Psoas muscle (tissue), 8 donors: ENCODE data around the gene MCTP1. TPM values are rescaled to one million over a fixed set of nuclear protein-coding genes. Genes with fewer than 3 reads are reported as not detected.

Source experiments
- ATAC-seq, 4 donors: fragments of 200-7000 bp; cut with Tn5 transposase; one replicate each; pipeline ENCODE4 v1.9.1; 2020; ENCODE audit warnings: moderate library complexity in 3 of 4, mild to moderate bottlenecking in 2 of 4
- DNase-seq, 2 donors: peaks; one replicate each; pipeline ENCODE4 v3.0.0-alpha.2; 2020
- H3K27ac ChIP-seq: fragments of 200-600 bp; one replicate; pipeline ENCODE4 v1.8.0; 2022
- H3K27me3 ChIP-seq, 3 donors: fragments of 200-600 bp in 1 of 3; one replicate each; pipeline versions ENCODE4 v1.6.1 to v1.8.0; 2013 to 2022; ENCODE audit warnings: low read length in 2 of 3, mild to moderate bottlenecking in 2 of 3, moderate library complexity in 1 of 3; ENCODE audit not compliant: insufficient read depth in 3 of 3
- H3K36me3 ChIP-seq, 2 donors: fragments of 200-600 bp in 1 of 2; one replicate each; pipeline versions ENCODE4 v1.6.1 to v1.8.0; 2013 to 2022; ENCODE audit warnings: low read depth in 1 of 2, mild to moderate bottlenecking in 1 of 2, moderate library complexity in 1 of 2; ENCODE audit not compliant: insufficient read depth in 1 of 2
- H3K4me1 ChIP-seq: fragments of 200-600 bp; one replicate; pipeline ENCODE4 v1.8.0; 2022
- H3K4me3 ChIP-seq: fragments of 200-600 bp; one replicate; pipeline ENCODE4 v1.8.0; 2022; ENCODE audit warnings: mild to moderate bottlenecking
- H3K9me3 ChIP-seq: fragments of 200-600 bp; one replicate; pipeline ENCODE4 v1.8.0; 2022
- CTCF ChIP-seq: fragments of 200-600 bp; IDR thresholded peaks from one replicate; pipeline ENCODE4 v1.8.0; 2022; ENCODE audit warnings: antibody characterized with exemption
- whole genome bisulfite sequencing, 3 donors: extraction: QIAGEN DNeasy Blood & Tissue Kit; methylation state at CpG; one replicate each; pipeline versions ENCODE4 v1.1.6 to v1.1.7; 2013; 5-methylcytosine and 5-hydroxymethylcytosine counted together
- intact Hi-C, 2 donors: fragments of 100-400 bp; cut with DNase I; formaldehyde crosslinking; loops; one replicate each; pipeline versions ENCODE4 v1.11.0 to v1.14.2; 2022
- polyA plus RNA-seq, 3 donors: library from polyadenylated mRNA; stranded (reverse); fragments of 200-250 nt; gene quantifications; one replicate each; pipeline ENCODE4 v1.2.3, GENCODE V29; 2013
- total RNA-seq, 4 donors: library from RNA; stranded (reverse); fragmentation: NEBNext Ultra II Directional in 2 of 4; extraction: Animal tissue kit (Norgen Biotek cat#: 25700) in 2 of 4; gene quantifications; one replicate each; pipeline versions ENCODE4 v1.2.1 to v1.2.4, GENCODE V29; 2021 to 2023
- donor health status: healthy with polysubstance abuse.
- donor health status: DM: no; HTN: no; CAD: no; lungs with moderate emphysema.
- donor health status: Bipolar disorder and iron deficiency.
- donor health status: healthy.
- donor health status: DM: yes; HTN: yes; CAD: no.
- donor health status: DM: no; HTN: no; CAD: no.
- donor health status: DM: no; HTN: no; CAD: no.
- donor health status: DM: yes; HTN: yes; CAD: no.

MCTP1 gene
- total and polyA plus RNA-seq, 7 donors = 1.4 to 8.8 (median 3.5) TPM

- no peak for ATAC-seq
- WGBS, 3 donors = 15 to 82% (median 31%) methylated on average over 1 to 2 of the region's 2 CpGs
Observed at GRCh38 chr5:95060098-95060497, 224.8 kb downstream of the MCTP1 start.

GRCh38 chr5:95059636-95060035, 225.3 kb downstream of the MCTP1 start:
- ATAC-seq (no peak), DNase-seq (no peak)
- H3K4me3 ChIP-seq = no peak overlapping the region
- no peaks in the 10 kb centered on the region for H3K27me3 ChIP-seq
- no peaks in the 10 kb centered on the region for H3K9me3 ChIP-seq
- intact Hi-C loops = no loop called here
- no peaks in the 10 kb centered on the region for H3K36me3 ChIP-seq
- no peak for TF ChIP-seq CTCF
- H3K4me1 ChIP-seq = no peaks in the 10 kb centered on the region
- H3K27ac ChIP-seq = no peak overlapping the region

More at GRCh38 chr5:95060098-95060497, 224.8 kb downstream of the MCTP1 start:
- no peak for DNase-seq
- Histone ChIP-seq H3K4me1 (no peaks in the 10 kb centered on the region), H3K27ac (no peak overlapping the region), H3K27me3 (no peaks in the 10 kb centered on the region), H3K4me3 (no peak overlapping the region), H3K9me3 (no peaks in the 10 kb centered on the region), H3K36me3 (no peaks in the 10 kb centered on the region)
- intact Hi-C loops = no loop called here
- TF ChIP-seq CTCF = no peak

- Histone ChIP-seq H3K36me3 (no peaks in the 10 kb centered on the region), H3K27me3 (no peaks in the 10 kb centered on the region), H3K4me1 (no peaks in the 10 kb centered on the region), H3K4me3 (no peak overlapping the region), H3K27ac (no peak overlapping the region), H3K9me3 (no peaks in the 10 kb centered on the region)
- TF ChIP-seq CTCF = no peak
- 83 to 91% (median 85%) methylated on average over 5 of the region's 5 CpGs for WGBS, 3 donors
- intact Hi-C loops = no loop called here
- no peak for ATAC-seq
- no peak for DNase-seq
Observed at GRCh38 chr5:95057615-95058014, 227.3 kb downstream of the MCTP1 start.

- Histone ChIP-seq H3K4me1 (no peaks in the 10 kb centered on the region), H3K9me3 (no peaks in the 10 kb centered on the region), H3K27me3 (no peaks in the 10 kb centered on the region), H3K4me3 (no peak overlapping the region), H3K27ac (no peak overlapping the region), H3K36me3 (no peaks in the 10 kb centered on the region)
- DNase-seq = no peak
- no peak for ATAC-seq
- 74 to 82% (median 81%) methylated on average over 7 of the region's 7 CpGs for WGBS, 3 donors
- intact Hi-C loops = no loop called here
- no peak for TF ChIP-seq CTCF
Observed at GRCh38 chr5:95053253-95053652, 231.6 kb downstream of the MCTP1 start.

GRCh38 chr5:95050708-95051107, 234.2 kb downstream of the MCTP1 start:
- WGBS, 3 donors = 35 to 63% (median 60%) methylated on average over 1 of the region's 1 CpG
- DNase-seq (no peak), ATAC-seq (no peak)
- intact Hi-C loops = no loop called here
- no peaks in the 10 kb centered on the region for H3K36me3 ChIP-seq
- no peaks in the 10 kb centered on the region for H3K9me3 ChIP-seq
- H3K27me3 ChIP-seq = no peaks in the 10 kb centered on the region
- no peaks in the 10 kb centered on the region for H3K4me1 ChIP-seq
- H3K27ac ChIP-seq = no peak overlapping the region
- TF ChIP-seq CTCF = no peak
- no peak overlapping the region for H3K4me3 ChIP-seq
